ENCODE data around the gene SERPINB6. TPM values are rescaled to one million over a fixed set of nuclear protein-coding genes. Genes with fewer than 3 reads are reported as not detected.

Gene SERPINB6
- total RNA-seq, 4 donors from 2014 or later = 130 to 185 (median 155) TPM

- Histone ChIP-seq H3K9me3 (peaks cover 0 to 9% (median under 1%) of the 10 kb centered on the region in 4 donors), H3K36me3 (peaks cover 0 to 85% (median 2%) of the 10 kb centered on the region in 3 donors), H3K4me3 (no peak overlapping the region), H3K4me1 (no peaks in the 10 kb centered on the region), H3K27me3 (no peaks in the 10 kb centered on the region), H3K27ac (no peak overlapping the region)
- WGBS, 2 donors = 95 to 97% methylated on average over 17 of the region's 17 CpGs
- no peak for TF ChIP-seq CTCF (IDR thresholded peaks at IDR 0.05)
- TF ChIP-seq POLR2A (IDR thresholded peaks at IDR 0.05) = no peak
- TF ChIP-seq EP300 (IDR thresholded peaks at IDR 0.05) = no peak
- no peak for DNase-seq (ENCODE audit: low spot score in 2 of 2)
Observed at GRCh38 chr6:3016473-3017280, 45.3 kb upstream of the SERPINB6 start.

GRCh38 chr6:3015144-3015543 is 43.8 kb upstream of the SERPINB6 start:
- Histone ChIP-seq H3K27ac (no peak overlapping the region), H3K36me3 (peaks cover 0 to 89% (median 7%) of the 10 kb centered on the region in 3 donors), H3K9me3 (peaks cover 0 to 22% (median 3%) of the 10 kb centered on the region in 4 donors), H3K27me3 (no peaks in the 10 kb centered on the region), H3K4me3 (no peak overlapping the region), H3K4me1 (no peaks in the 10 kb centered on the region)
- TF ChIP-seq EP300 (IDR thresholded peaks at IDR 0.05) (no peak), CTCF (IDR thresholded peaks at IDR 0.05) (no peak), POLR2A (IDR thresholded peaks at IDR 0.05) (no peak)
- 93 to 96% methylated on average over 10 of the region's 10 CpGs for WGBS, 2 donors
- no peak for DNase-seq (ENCODE audit: low spot score in 2 of 2)

- no peak overlapping the region for H3K4me3 ChIP-seq
- H3K27ac ChIP-seq = no peak overlapping the region
- no peaks in the 10 kb centered on the region for H3K4me1 ChIP-seq
- WGBS, 2 donors = 90% methylated on average over 4 of the region's 4 CpGs
- H3K36me3 ChIP-seq = peaks cover 0 to 89% (median 10%) of the 10 kb centered on the region in 3 donors
- H3K27me3 ChIP-seq = no peaks in the 10 kb centered on the region
- no peak for DNase-seq (ENCODE audit: low spot score in 2 of 2)
- peaks cover 0 to 22% (median 3%) of the 10 kb centered on the region in 4 donors for H3K9me3 ChIP-seq
- TF ChIP-seq EP300 (IDR thresholded peaks at IDR 0.05) = no peak
- no peak for TF ChIP-seq POLR2A (IDR thresholded peaks at IDR 0.05)
- no peak for TF ChIP-seq CTCF (IDR thresholded peaks at IDR 0.05)
Observed at GRCh38 chr6:3014675-3015066, 43.3 kb upstream of the SERPINB6 start.

- H3K27ac ChIP-seq = no peak overlapping the region
- H3K4me3 ChIP-seq = no peak overlapping the region
- H3K9me3 ChIP-seq = peaks cover 0 to 22% (median 3%) of the 10 kb centered on the region in 4 donors
- no peak for DNase-seq (ENCODE audit: low spot score in 2 of 2)
- H3K4me1 ChIP-seq = no peaks in the 10 kb centered on the region
- no peaks in the 10 kb centered on the region for H3K27me3 ChIP-seq
- 88 to 94% methylated on average over 18 of the region's 18 CpGs for WGBS, 2 donors
- no peak for TF ChIP-seq POLR2A (IDR thresholded peaks at IDR 0.05)
- TF ChIP-seq CTCF (IDR thresholded peaks at IDR 0.05) = no peak
- no peak for TF ChIP-seq EP300 (IDR thresholded peaks at IDR 0.05)
- peaks cover 0 to 91% (median 10%) of the 10 kb centered on the region in 3 donors for H3K36me3 ChIP-seq
Observed at GRCh38 chr6:3013901-3014674, 42.7 kb upstream of the SERPINB6 start.

GRCh38 chr6:3013486-3013885 is 42.1 kb upstream of the SERPINB6 start:
- 67 to 84% methylated on average over 2 of the region's 2 CpGs for WGBS, 2 donors
- H3K4me1 ChIP-seq = no peaks in the 10 kb centered on the region
- no peak for DNase-seq (ENCODE audit: low spot score in 2 of 2)
- no peaks in the 10 kb centered on the region for H3K27me3 ChIP-seq
- TF ChIP-seq CTCF (IDR thresholded peaks at IDR 0.05) (no peak), POLR2A (IDR thresholded peaks at IDR 0.05) (no peak), EP300 (IDR thresholded peaks at IDR 0.05) (no peak)
- H3K27ac ChIP-seq = no peak overlapping the region
- H3K36me3 ChIP-seq = peaks cover 0 to 97% (median 10%) of the 10 kb centered on the region in 3 donors
- no peak overlapping the region for H3K4me3 ChIP-seq
- H3K9me3 ChIP-seq = peaks cover 0 to 22% (median 3%) of the 10 kb centered on the region in 4 donors

Measured in tibial nerve (tissue), 4 donors.